Right cardiac atrium (tissue), 5 donors: ENCODE measurements around the gene CDK11A. TPM values are rescaled to one million over a fixed set of nuclear protein-coding genes. Genes with fewer than 3 reads are reported as not detected.
"Not testable (repeated sequence)": the region's sequence is repeated elsewhere in the genome, so short reads cannot be mapped to it uniquely, and the experiment has no call there.

ENCODE experiments used
- ATAC-seq, 2 donors: fragments of 200-7000 bp; cut with Tn5 transposase; one replicate each; pipeline versions ENCODE4 v1.8.0 to v1.9.1; 2020; ENCODE audit warnings: moderate library complexity in 2 of 2, mild to moderate bottlenecking in 1 of 2
- DNase-seq, 3 donors: peaks; one replicate each; pipeline ENCODE4 v3.0.0-alpha.2; 2020
- H3K27ac ChIP-seq: one replicate; pipeline ENCODE4 v1.5.1; 2013; ENCODE audit warnings: mild to moderate bottlenecking, low read length, control low read depth, moderate library complexity
- H3K27me3 ChIP-seq: one replicate; pipeline ENCODE4 v1.6.1; 2013; ENCODE audit not compliant: control insufficient read depth, insufficient read depth
- H3K4me1 ChIP-seq: one replicate; pipeline ENCODE4 v1.6.1; 2013; ENCODE audit warnings: low read length; ENCODE audit not compliant: control insufficient read depth, insufficient read depth
- H3K4me3 ChIP-seq: one replicate; pipeline ENCODE4 v1.5.1; 2013; ENCODE audit warnings: low read length, control low read depth
- H3K9me3 ChIP-seq: one replicate; pipeline ENCODE4 v1.6.1; 2013; ENCODE audit warnings: low read length; ENCODE audit not compliant: control insufficient read depth
- WGBS: extraction: QIAGEN DNeasy Blood & Tissue Kit; methylation state at CpG from one replicate; pipeline ENCODE4 v1.1.7; 2013; 5-methylcytosine and 5-hydroxymethylcytosine counted together
- intact Hi-C, 4 donors: fragments of 100-400 bp; cut with DNase I; formaldehyde crosslinking; loops; one replicate each; pipeline versions ENCODE4 v1.11.0 to v1.14.0; 2022 to 2023
- polyA plus RNA-seq: library from polyadenylated mRNA; stranded (reverse); fragments of 200-250 nt; gene quantifications from one replicate; pipeline ENCODE4 v1.2.3, GENCODE V29; 2013
- total RNA-seq, 4 donors: library from RNA; stranded (reverse); fragmentation: NEBNext Ultra II Directional; extraction: Animal tissue kit (Norgen Biotek cat#: 25700); gene quantifications; one replicate each; pipeline ENCODE4 v1.2.1, GENCODE V29; 2021
- donor health status: healthy with polysubstance abuse.
- donor health status: DM: no; HTN: yes; CAD: no.
- donor health status: DM: no; HTN: no; CAD: no.
- donor health status: DM: no; HTN: yes; CAD: no; lungs with severe emphysema.
- donor health status: DM: yes; HTN: yes; CAD: no.

Gene CDK11A
- total and polyA plus RNA-seq, 5 donors: 16.9 to 25.4 (median 21.6) TPM

DNA sequence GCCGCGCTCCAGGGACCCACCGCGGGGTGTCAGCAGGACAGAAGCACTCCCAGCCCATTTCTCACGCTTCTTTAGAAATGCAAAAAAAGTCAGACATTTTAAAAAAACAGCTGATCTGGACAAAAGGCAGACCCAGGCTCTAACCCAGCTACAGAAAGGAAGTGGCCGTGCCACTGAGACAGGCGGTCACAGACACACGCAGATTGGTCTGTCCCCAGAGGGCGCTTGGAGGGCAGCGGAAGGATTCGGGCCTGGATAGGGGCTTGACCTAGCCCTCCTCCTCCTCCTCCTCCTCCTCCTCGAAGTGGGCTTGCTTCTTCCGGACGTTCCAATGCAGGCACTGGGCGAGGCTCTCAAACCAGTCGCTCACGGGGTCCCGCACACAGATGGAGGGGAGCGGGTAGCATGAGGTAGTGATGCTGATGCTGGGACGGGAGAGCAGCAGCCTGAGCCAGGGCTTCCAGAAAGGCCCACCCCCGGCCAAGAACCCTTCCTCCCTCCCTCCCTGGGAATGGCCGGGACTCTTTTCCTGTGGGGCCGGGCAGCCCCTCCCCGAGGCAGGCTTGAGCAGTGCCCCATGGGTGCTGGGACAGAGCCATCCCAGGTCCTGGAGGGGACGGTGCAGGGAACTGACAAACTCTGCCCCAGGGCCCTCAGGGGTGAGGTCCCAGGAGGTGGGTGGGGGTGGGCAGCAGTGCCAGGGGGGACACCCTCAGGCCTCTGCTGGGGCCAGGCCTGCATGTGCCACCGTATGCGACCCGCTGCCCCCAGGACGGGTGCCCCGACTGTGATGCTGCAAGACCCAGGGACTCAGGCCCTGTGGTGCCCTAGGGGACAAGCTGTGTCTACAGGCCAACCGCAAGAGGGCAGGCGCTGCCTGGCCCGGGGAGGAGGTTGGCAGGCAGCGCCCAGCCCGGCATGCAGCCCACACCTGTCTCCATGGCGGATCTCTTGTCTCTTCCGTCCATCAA is 28.8 kb upstream of the CDK11A start:
- Histone ChIP-seq H3K27me3 (no peaks in the 10 kb centered on the region), H3K4me3 (no peak overlapping the region), H3K4me1 (no peaks in the 10 kb centered on the region), H3K9me3 (no peaks in the 10 kb centered on the region), H3K27ac (no peak overlapping the region)
- intact Hi-C loops: no loop called here
- 80% methylated on average over 37 of the region's 37 CpGs for WGBS
- DNase-seq (no peak), ATAC-seq (peak in 1 of 2 donors; percentile 2)

- Histone ChIP-seq H3K9me3 (no peaks in the 10 kb centered on the region), H3K27me3 (no peaks in the 10 kb centered on the region), H3K27ac (no peak overlapping the region), H3K4me3 (no peak overlapping the region), H3K4me1 (no peaks in the 10 kb centered on the region)
- DNase-seq (no peak), ATAC-seq (no peak)
- intact Hi-C loops: no loop called here
- WGBS: 87% methylated on average over 11 of the region's 11 CpGs
Measured at GRCh38 chr1:1752190-1752589, 28.0 kb upstream of the CDK11A start.

- H3K4me1 ChIP-seq, H3K9me3 ChIP-seq, H3K4me3 ChIP-seq, intact Hi-C loops, ATAC-seq, H3K27ac ChIP-seq, H3K27me3 ChIP-seq: not testable (repeated sequence)
- WGBS: 90% methylated on average over 8 of the region's 9 CpGs
- DNase-seq: peak in 1 of 3 donors; percentile 66
Measured at GRCh38 chr1:1749941-1750340, 25.8 kb upstream of the CDK11A start.

DNA sequence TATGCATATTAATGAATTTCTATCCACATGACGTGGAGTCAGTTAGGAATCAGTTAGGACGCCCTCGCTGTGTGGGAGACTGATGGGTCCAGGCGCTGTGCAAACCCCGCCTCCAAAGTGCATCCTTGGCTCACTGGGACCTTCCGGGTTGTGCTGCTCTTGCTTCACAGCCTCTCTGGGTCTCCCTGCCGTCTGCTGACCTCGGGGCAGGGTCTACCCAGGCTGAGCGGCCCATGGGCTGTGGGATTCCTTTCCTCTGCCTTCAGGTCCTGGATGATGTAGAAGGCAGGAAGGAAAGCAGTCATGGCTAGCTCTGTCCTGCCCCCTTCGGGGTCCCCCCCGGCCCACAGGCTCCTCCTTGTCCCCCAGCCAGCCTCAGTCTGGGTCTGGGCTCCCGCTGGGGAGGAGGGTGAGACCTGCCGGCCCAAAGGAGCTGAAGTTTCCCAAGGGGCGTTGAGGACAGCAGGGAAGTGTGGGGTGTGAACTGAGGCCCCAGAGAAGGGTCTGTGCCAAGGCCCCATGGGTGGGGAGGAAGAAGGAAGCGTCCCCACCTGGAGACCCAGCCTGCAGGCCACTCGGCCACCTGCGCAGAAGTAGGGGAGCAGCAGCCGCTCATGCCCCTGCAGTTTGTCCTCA is 24.6 kb upstream of the CDK11A start:
- WGBS: 71% methylated on average over 18 of the region's 18 CpGs
- Histone ChIP-seq H3K27ac (no peak overlapping the region), H3K9me3 (no peaks in the 10 kb centered on the region), H3K4me3 (no peak overlapping the region), H3K27me3 (no peaks in the 10 kb centered on the region), H3K4me1 (no peaks in the 10 kb centered on the region)
- DNase-seq (no peak), ATAC-seq (no peak)
- intact Hi-C loops: no loop called here

DNA sequence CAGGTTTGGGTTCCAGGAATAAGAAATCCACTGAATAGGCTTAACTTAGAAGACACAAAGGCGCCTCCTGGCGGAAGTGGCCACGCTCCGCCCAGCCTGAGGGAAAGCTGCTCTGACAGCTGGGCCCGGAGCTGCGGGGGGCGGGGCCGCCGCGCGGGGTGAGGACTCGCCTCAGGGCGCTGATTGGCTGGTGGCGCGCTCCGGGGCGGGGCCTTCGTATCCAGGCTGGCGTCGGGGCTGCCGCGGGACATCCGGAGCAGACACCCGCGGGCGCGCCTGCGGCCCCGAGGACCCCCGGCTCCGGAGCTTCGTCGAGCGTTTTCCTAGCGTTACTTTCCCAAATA is 22.4 kb upstream of the CDK11A start:
- H3K9me3 ChIP-seq, H3K4me1 ChIP-seq, DNase-seq, intact Hi-C loops, H3K27me3 ChIP-seq: not testable (repeated sequence)
- no CpG with 5 or more reads among the region's 35 CpGs for WGBS
- H3K27ac ChIP-seq: peak overlapping the region; percentile 87
- H3K4me3 ChIP-seq: peak overlapping the region; percentile 46
- ATAC-seq: peak; percentile 96

DNA sequence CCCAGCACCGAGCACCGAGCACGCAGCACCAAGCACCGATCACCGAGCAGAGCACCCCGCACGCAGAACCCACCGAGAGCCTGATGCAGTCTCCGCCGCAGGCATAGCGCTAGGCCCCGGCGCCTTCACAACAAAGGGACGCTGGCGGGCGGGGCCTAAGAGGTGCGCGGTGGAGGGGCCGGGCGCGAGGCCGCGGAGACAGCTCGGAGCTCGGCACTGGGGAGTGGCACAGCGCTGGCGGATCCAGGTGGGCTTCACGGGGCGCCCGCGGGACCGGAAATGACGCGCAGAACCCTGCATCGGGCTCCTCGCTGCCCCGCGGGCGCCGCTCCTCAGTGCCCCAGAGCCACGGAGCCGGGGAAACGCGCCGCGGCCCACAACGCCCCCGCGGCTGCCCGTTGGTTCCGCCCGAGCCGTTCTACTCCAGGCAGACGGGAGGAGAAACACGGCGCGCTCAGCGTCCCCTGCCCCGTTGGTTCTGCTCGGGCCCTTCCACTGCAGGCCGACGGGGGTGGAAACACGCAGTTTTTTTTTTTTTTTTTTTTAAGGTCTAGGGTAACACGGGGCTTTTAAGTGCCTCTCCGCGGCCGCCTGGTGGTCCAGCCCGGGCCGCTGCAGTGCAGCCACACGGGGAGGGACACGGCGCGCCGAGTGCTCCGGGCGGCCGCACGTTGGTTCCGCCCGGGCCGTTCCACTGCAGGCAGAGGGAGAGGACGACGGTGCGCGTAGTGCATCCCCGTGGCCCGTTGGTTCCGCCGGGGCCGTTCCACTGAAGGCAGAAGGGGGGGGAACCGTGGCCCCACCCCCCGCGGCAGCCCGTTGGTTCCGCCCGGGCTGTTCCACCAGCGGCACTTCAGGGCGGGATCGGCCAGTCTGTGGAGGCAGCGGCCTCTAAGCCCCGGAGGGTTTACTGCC is 21.8 kb upstream of the CDK11A start:
- peak overlapping the region; percentile 46 for H3K4me3 ChIP-seq
- H3K9me3 ChIP-seq, H3K27me3 ChIP-seq, H3K4me1 ChIP-seq, intact Hi-C loops: not testable (repeated sequence)
- ATAC-seq (peak; percentile 94 to 96), DNase-seq (peak; percentile 88 to 95 (median 92))
- peak overlapping the region; percentile 87 for H3K27ac ChIP-seq
- under 1% methylated on average over 65 of the region's 101 CpGs for WGBS

GRCh38 chr1:1742529-1742928 is 18.4 kb upstream of the CDK11A start:
- H3K4me3 ChIP-seq, H3K4me1 ChIP-seq, H3K9me3 ChIP-seq, H3K27me3 ChIP-seq, intact Hi-C loops, ATAC-seq, H3K27ac ChIP-seq, DNase-seq: not testable (repeated sequence)
- 87% methylated on average over 11 of the region's 11 CpGs for WGBS

DNA sequence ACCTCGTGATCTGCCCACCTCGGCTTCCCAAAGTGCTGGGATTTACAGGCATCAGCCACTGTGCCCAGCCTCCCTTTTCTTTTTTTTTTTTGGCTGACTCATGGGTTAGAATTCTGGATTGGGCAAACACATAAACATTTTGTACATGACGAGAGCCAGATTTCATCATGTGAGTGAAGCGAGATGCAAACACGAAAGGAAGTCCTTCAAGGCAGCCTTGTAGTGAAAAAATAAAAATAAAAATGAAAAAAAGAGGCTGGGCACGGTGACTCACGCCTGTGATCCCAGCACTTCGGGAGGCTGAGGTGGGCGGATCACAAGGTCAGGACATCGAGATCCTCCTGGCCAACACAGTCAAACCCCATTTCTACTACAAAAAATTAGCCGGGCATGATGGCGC is 16.9 kb upstream of the CDK11A start:
- ATAC-seq, H3K4me3 ChIP-seq, H3K27ac ChIP-seq, H3K9me3 ChIP-seq, H3K4me1 ChIP-seq, DNase-seq, H3K27me3 ChIP-seq, intact Hi-C loops: not testable (repeated sequence)
- WGBS: 84% methylated on average over 12 of the region's 12 CpGs

GRCh38 chr1:1738799-1739337 is 14.7 kb upstream of the CDK11A start:
- DNase-seq, H3K4me3 ChIP-seq, intact Hi-C loops, H3K27me3 ChIP-seq, H3K9me3 ChIP-seq, H3K27ac ChIP-seq, H3K4me1 ChIP-seq: not testable (repeated sequence)
- peak in 1 of 2 donors; percentile 51 for ATAC-seq
- WGBS: 86% methylated on average over 12 of the region's 22 CpGs

DNA sequence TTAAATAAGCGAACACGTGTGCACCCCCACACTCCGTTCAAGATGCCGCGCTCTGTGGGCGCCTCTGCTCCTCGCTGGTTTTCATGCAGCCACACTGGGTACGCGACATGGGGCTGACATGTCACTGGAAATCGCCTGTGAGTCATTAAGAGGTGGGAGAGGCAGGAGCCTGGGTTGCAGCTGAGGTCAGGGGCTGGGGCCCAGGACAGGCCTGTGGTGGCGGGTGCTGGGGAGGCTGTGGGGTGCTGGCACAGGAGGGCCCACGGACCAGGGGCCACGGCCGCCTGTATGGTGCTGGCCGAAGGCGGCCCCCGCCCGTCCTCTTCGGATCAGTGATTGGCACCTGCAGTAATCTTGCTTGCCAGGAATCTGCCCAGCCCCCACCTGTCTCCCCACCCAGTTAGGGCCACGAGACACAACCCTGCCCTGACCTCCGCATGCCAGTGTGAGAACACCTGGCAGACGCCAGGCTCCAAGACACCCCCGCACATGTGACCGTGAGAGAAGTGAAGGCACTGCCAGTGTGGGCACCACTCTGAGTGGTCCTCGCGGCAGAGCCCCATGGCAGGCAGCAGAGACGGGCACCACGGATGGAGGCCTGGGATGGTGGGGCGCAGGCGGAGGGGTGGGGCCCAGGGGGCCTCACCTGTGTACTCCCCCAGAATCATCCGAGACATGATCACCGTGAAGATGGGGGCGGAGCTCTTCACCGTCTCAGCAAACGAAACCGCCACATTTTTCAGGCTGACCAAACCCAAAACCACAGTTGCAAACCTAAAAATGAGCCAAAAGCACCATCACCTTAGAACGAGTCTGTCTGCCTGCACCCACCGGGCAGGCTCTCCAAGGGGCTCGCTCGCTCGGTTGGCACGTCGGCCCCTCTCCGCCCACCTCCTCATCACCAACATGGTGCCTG is 13.8 kb upstream of the CDK11A start:
- H3K9me3 ChIP-seq, H3K27ac ChIP-seq, H3K27me3 ChIP-seq, intact Hi-C loops, H3K4me1 ChIP-seq, H3K4me3 ChIP-seq: not testable (repeated sequence)
- DNase-seq (peak in 1 of 3 donors; percentile 56), ATAC-seq (peak; percentile 20 to 47)
- WGBS: 93% methylated on average over 31 of the region's 44 CpGs
